HCT116 (cell line): ENCODE results near the gene CSNK2B. TPM values are rescaled to one million over a fixed set of nuclear protein-coding genes. Genes with fewer than 3 reads are reported as not detected.

Experiments
- ATAC-seq: fragments of 200-7000 bp; cut with Tn5 transposase; 2 replicates; pipeline ENCODE4 v1.9.1; 2020; ENCODE audit warnings: mild to moderate bottlenecking, moderate library complexity
- BruUV-seq: library from RNA; stranded (reverse); fragments of 400-500 nt; replicated peaks from 2 replicates; lab custom pipeline; 2021; lab: Mats Ljungman, UMichigan
- CTCF ChIA-PET: fragments of 300-600 bp; sonication (Branson Sonifier 250); formaldehyde crosslinking; loops from one replicate; lab custom pipeline; 2021; ENCODE audit warnings: antibody characterized with exemption; lab: Charles Lee
- POLR2A ChIA-PET: fragments of 300-600, 350-600 bp; sonication (Branson Sonifier 250); formaldehyde crosslinking; loops from one replicate; lab custom pipeline; 2021; ENCODE audit warnings: antibody characterized with exemption; lab: Charles Lee
- RAD21 ChIA-PET, 2 experiments: fragments of 300-600 bp; sonication (Branson Sonifier 250); formaldehyde crosslinking; loops; one replicate each; lab custom pipeline; 2023; ENCODE audit warnings: low total read pairs in 2 of 2; ENCODE audit not compliant: uncharacterized antibody in 2 of 2, unreplicated experiment in 2 of 2, low non-redundant PET in 1 of 2; lab: Charles Lee
- DNase-seq: peaks from one replicate; pipeline ENCODE4 v3.0.0-alpha.2; 2010; ENCODE audit warnings: low read depth, low spot score
- H2AFZ ChIP-seq: fragments of 200-600 bp; shearing (Covaris generic), sonication (generic); 2 replicates; pipeline ENCODE4 v1.6.1; 2017; ENCODE audit warnings: low read depth, mixed run types, mixed read lengths, antibody characterized with exemption, low read length; ENCODE audit not compliant: poor library complexity, severe bottlenecking
- H3K27ac ChIP-seq: 2 replicates; pipeline ENCODE4 v1.5.1; 2012; ENCODE audit warnings: low read depth, low read length
- H3K27me3 ChIP-seq: fragments of 200-600 bp; sonication (generic); 2 replicates; pipeline ENCODE4 v1.6.1; 2016; ENCODE audit warnings: mixed run types, low read length, mixed read lengths; ENCODE audit not compliant: insufficient read depth
- H3K36me3 ChIP-seq, 2 experiments: fragments of 200-500 bp in 1 of 2; fragments of 200-600 bp in 1 of 2; sonication (Bioruptor generic) in 1 of 2; sonication (generic) in 1 of 2; 2 replicates each; pipeline versions ENCODE4 v1.5.1 to v1.6.1; 2014 to 2016; ENCODE audit warnings: low read length in 2 of 2, inconsistent platforms in 1 of 2, mixed read lengths in 1 of 2, mixed run types in 1 of 2; ENCODE audit not compliant: insufficient read depth in 2 of 2, control insufficient read depth in 1 of 2
- H3K4me1 ChIP-seq, 2 experiments: fragments of 200-600 bp in 1 of 2; sonication (generic) in 1 of 2; 2 replicates each; pipeline versions ENCODE4 v1.5.1 to v1.6.1; 2012 to 2017; ENCODE audit warnings: low read length in 2 of 2, inconsistent platforms in 1 of 2, mild to moderate bottlenecking in 1 of 2, mixed read lengths in 1 of 2, mixed run types in 1 of 2, moderate library complexity in 1 of 2; ENCODE audit not compliant: insufficient read depth in 2 of 2, control insufficient read depth in 1 of 2
- H3K4me2 ChIP-seq: fragments of 200-600 bp; sonication (generic); 2 replicates; pipeline ENCODE4 v1.6.1; 2017; ENCODE audit warnings: mixed run types, low read length, mixed read lengths
- H3K4me3 ChIP-seq, 2 experiments: fragments of 200-600 bp in 1 of 2; sonication (generic) in 1 of 2; replicated peaks in 1 of 2; 2 replicates each; pipeline ENCODE4 v1.5.1; 2011 to 2016; ENCODE audit warnings: low read length in 2 of 2, control low read depth in 1 of 2, low read depth in 1 of 2, mild to moderate bottlenecking in 1 of 2, mixed read lengths in 1 of 2, mixed run types in 1 of 2
- H3K79me2 ChIP-seq: fragments of 200-600 bp; sonication (generic); 2 replicates; pipeline ENCODE4 v1.6.1; 2017; ENCODE audit warnings: mild to moderate bottlenecking, mixed run types, low read length, moderate library complexity, mixed read lengths; ENCODE audit not compliant: insufficient read depth
- H3K9ac ChIP-seq: fragments of 200-600 bp; sonication (generic); 2 replicates; pipeline ENCODE4 v1.6.1; 2016; ENCODE audit warnings: low read length, mixed read lengths
- H3K9me2 ChIP-seq: fragments of 200-600 bp; sonication (generic), shearing (Covaris generic); 2 replicates; pipeline ENCODE4 v1.6.1; 2017; ENCODE audit warnings: mixed run types, mild to moderate bottlenecking, moderate library complexity; ENCODE audit not compliant: insufficient read depth
- H3K9me3 ChIP-seq, 2 experiments: fragments of 200-500 bp in 1 of 2; fragments of 200-600 bp in 1 of 2; sonication (Bioruptor generic) in 1 of 2; sonication (generic) in 1 of 2; 2 replicates each; pipeline ENCODE4 v1.6.1; 2014 to 2017; ENCODE audit warnings: low read length in 2 of 2, mixed read lengths in 2 of 2, inconsistent platforms in 1 of 2, low read depth in 1 of 2, mild to moderate bottlenecking in 1 of 2, mixed run types in 1 of 2, moderate library complexity in 1 of 2; ENCODE audit not compliant: control insufficient read depth in 1 of 2, insufficient read depth in 1 of 2
- H4K20me1 ChIP-seq: fragments of 200-600 bp; sonication (generic), shearing (Covaris generic); 2 replicates; pipeline ENCODE4 v1.6.1; 2017; ENCODE audit warnings: mixed run types, mild to moderate bottlenecking, moderate library complexity; ENCODE audit not compliant: insufficient read depth
- CBX3 ChIP-seq: IDR thresholded peaks from 2 replicates; pipeline ENCODE4 v1.6.1; 2012; ENCODE audit warnings: low read depth
- EGR1 ChIP-seq: IDR thresholded peaks from 2 replicates; pipeline ENCODE4 v1.6.1; 2012; ENCODE audit warnings: low read depth
- ELF1 ChIP-seq: IDR thresholded peaks from 2 replicates; pipeline ENCODE4 v1.6.1; 2012; ENCODE audit warnings: low read depth, borderline replicate concordance
- EZH2phosphoT487 ChIP-seq: fragments of 200-600 bp; IDR thresholded peaks from 2 replicates; pipeline ENCODE4 v1.6.1; 2018; ENCODE audit warnings: antibody characterized with exemption, borderline replicate concordance
- JUND ChIP-seq: IDR thresholded peaks from 2 replicates; pipeline ENCODE4 v1.6.1; 2012
- POLR2A ChIP-seq: IDR thresholded peaks from 2 replicates; pipeline ENCODE4 v1.7.0; 2011; ENCODE audit warnings: borderline replicate concordance; ENCODE audit not compliant: insufficient read depth, insufficient read length; ENCODE audit errors: extremely low read depth
- POLR2AphosphoS5 ChIP-seq: IDR thresholded peaks from 2 replicates; pipeline ENCODE4 v1.6.1; 2011; ENCODE audit warnings: mild to moderate bottlenecking, low read depth, low read length, moderate library complexity
- SIN3A ChIP-seq: IDR thresholded peaks from 2 replicates; pipeline ENCODE4 v1.6.1; 2012; ENCODE audit warnings: low read depth
- SRF ChIP-seq: IDR thresholded peaks from 2 replicates; pipeline ENCODE4 v1.6.1; 2012; ENCODE audit warnings: low read depth
- TCF7L2 ChIP-seq: IDR thresholded peaks from 2 replicates; pipeline ENCODE4 v1.7.0; 2011; ENCODE audit warnings: borderline replicate concordance, inconsistent platforms; ENCODE audit not compliant: insufficient read depth, insufficient read length; ENCODE audit errors: extremely low read depth
- YY1 ChIP-seq: IDR thresholded peaks from 2 replicates; pipeline ENCODE4 v1.6.1; 2011; ENCODE audit warnings: low read length, low read depth, moderate library complexity, mild to moderate bottlenecking; ENCODE audit not compliant: insufficient replicate concordance; ENCODE audit errors: extremely low read depth
- ZNF274 ChIP-seq: fragments of 200-500 bp; sonication (Bioruptor generic); IDR thresholded peaks from 2 replicates; pipeline ENCODE4 v1.6.1; 2014; ENCODE audit warnings: mild to moderate bottlenecking, low read depth, low read length, inconsistent platforms
- intact Hi-C: fragments of 100-400 bp; cut with micrococcal nuclease; formaldehyde crosslinking; loops from 2 replicates; pipeline ENCODE4 v1.10.0; 2022
- total RNA-seq: library from RNA; stranded (reverse); gene quantifications from one replicate; pipeline ENCODE4 v1.2.1, GENCODE V29; 2021; ENCODE audit not compliant: unreplicated experiment
- TF ChIP-seq, protein P1 (sequence below): IDR thresholded peaks from 2 replicates; pipeline ENCODE4 v1.6.1; 2012
- TF ChIP-seq, protein P2 (sequence below): IDR thresholded peaks from 2 replicates; pipeline ENCODE4 v1.6.1; 2012; ENCODE audit warnings: low read depth
- TF ChIP-seq, protein P3 (sequence below): IDR thresholded peaks from 2 replicates; pipeline ENCODE4 v1.6.1; 2011; ENCODE audit warnings: mild to moderate bottlenecking, low read length, moderate library complexity; ENCODE audit not compliant: insufficient replicate concordance; ENCODE audit errors: extremely low read depth
- TF ChIP-seq, protein P4 (sequence below), 3 experiments: fragments of 200-600 bp in 1 of 3; sonication (generic) in 1 of 3; IDR thresholded peaks in 2 of 3; conservative IDR thresholded peaks in 1 of 3; 2 replicates each; pipeline ENCODE4 v1.5.1; 2012 to 2017; ENCODE audit warnings: low read depth in 2 of 3, low read length in 2 of 3, antibody characterized with exemption in 1 of 3, borderline replicate concordance in 1 of 3, control low read depth in 1 of 3, mild to moderate bottlenecking in 1 of 3, mixed read lengths in 1 of 3, mixed run types in 1 of 3, moderate library complexity in 1 of 3; ENCODE audit not compliant: insufficient read depth in 1 of 3

Gene CSNK2B
- total RNA-seq, 1 experiment from 2014 or later = 210 TPM

DNA sequence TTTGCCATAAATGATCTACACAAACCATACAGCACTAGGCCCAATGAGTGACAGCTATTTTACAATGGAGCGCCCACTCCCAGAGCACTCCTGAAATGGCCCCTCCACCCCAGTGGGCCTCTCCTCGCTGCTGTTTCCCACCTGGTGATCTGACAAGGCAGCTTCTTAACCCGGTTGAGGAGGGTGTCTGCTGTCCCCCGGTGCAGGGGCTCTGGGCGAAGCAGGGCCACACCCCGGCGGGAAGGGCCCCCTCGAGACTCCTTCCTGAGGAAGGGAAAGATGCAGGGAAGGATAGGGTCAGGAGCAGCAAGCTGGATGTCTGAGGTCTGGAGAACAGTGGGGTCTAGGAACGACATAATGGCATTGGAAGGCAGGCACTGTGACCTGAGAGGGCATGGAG is 27.0 kb downstream of the CSNK2B start:
- Histone ChIP-seq H3K9ac (no peak overlapping the region), H3K9me3 (no peaks in the 10 kb centered on the region), H3K9me2 (no peaks in the 10 kb centered on the region), H3K79me2 (no peaks in the 10 kb centered on the region), H3K4me2 (no peak overlapping the region), H3K4me3 (no peak overlapping the region), H2AFZ (no peak overlapping the region), H3K4me1 (peaks cover 11 to 16% of the 10 kb centered on the region in 2 experiments), H3K27ac (no peak overlapping the region), H3K36me3 (peaks cover 20 to 21% of the 10 kb centered on the region in 2 experiments; a peak in 3 of 4 replicates), H3K27me3 (no peaks in the 10 kb centered on the region), H4K20me1 (no peaks in the 10 kb centered on the region)
- intact Hi-C loops = no loop called here
- ChIA-PET POLR2A (no interaction called here), RAD21 (no interaction called here), CTCF (no interaction called here)
- DNase-seq (no peak), ATAC-seq (no peak)
- BruUV-seq = no TSS peak
- no peak for TF ChIP-seq ZNF274
- TF ChIP-seq EGR1 = no peak
- TF ChIP-seq SIN3A = no peak
- TF ChIP-seq YY1 = no peak
- TF ChIP-seq JUND = no peak
- no peak for TF ChIP-seq TCF7L2
- no peak for TF ChIP-seq POLR2AphosphoS5
- TF ChIP-seq CBX3 = no peak
- TF ChIP-seq SRF = no peak
- TF ChIP-seq ELF1 = no peak
- TF ChIP-seq, protein P1, sequence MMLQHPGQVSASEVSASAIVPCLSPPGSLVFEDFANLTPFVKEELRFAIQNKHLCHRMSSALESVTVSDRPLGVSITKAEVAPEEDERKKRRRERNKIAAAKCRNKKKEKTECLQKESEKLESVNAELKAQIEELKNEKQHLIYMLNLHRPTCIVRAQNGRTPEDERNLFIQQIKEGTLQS = no peak
- no peak for TF ChIP-seq EZH2phosphoT487
- TF ChIP-seq, protein P2, sequence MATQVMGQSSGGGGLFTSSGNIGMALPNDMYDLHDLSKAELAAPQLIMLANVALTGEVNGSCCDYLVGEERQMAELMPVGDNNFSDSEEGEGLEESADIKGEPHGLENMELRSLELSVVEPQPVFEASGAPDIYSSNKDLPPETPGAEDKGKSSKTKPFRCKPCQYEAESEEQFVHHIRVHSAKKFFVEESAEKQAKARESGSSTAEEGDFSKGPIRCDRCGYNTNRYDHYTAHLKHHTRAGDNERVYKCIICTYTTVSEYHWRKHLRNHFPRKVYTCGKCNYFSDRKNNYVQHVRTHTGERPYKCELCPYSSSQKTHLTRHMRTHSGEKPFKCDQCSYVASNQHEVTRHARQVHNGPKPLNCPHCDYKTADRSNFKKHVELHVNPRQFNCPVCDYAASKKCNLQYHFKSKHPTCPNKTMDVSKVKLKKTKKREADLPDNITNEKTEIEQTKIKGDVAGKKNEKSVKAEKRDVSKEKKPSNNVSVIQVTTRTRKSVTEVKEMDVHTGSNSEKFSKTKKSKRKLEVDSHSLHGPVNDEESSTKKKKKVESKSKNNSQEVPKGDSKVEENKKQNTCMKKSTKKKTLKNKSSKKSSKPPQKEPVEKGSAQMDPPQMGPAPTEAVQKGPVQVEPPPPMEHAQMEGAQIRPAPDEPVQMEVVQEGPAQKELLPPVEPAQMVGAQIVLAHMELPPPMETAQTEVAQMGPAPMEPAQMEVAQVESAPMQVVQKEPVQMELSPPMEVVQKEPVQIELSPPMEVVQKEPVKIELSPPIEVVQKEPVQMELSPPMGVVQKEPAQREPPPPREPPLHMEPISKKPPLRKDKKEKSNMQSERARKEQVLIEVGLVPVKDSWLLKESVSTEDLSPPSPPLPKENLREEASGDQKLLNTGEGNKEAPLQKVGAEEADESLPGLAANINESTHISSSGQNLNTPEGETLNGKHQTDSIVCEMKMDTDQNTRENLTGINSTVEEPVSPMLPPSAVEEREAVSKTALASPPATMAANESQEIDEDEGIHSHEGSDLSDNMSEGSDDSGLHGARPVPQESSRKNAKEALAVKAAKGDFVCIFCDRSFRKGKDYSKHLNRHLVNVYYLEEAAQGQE = no peak
- TF ChIP-seq, protein P3, sequence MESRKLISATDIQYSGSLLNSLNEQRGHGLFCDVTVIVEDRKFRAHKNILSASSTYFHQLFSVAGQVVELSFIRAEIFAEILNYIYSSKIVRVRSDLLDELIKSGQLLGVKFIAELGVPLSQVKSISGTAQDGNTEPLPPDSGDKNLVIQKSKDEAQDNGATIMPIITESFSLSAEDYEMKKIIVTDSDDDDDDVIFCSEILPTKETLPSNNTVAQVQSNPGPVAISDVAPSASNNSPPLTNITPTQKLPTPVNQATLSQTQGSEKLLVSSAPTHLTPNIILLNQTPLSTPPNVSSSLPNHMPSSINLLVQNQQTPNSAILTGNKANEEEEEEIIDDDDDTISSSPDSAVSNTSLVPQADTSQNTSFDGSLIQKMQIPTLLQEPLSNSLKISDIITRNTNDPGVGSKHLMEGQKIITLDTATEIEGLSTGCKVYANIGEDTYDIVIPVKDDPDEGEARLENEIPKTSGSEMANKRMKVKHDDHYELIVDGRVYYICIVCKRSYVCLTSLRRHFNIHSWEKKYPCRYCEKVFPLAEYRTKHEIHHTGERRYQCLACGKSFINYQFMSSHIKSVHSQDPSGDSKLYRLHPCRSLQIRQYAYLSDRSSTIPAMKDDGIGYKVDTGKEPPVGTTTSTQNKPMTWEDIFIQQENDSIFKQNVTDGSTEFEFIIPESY = no peak
- no peak for TF ChIP-seq POLR2A
- TF ChIP-seq, protein P4, sequence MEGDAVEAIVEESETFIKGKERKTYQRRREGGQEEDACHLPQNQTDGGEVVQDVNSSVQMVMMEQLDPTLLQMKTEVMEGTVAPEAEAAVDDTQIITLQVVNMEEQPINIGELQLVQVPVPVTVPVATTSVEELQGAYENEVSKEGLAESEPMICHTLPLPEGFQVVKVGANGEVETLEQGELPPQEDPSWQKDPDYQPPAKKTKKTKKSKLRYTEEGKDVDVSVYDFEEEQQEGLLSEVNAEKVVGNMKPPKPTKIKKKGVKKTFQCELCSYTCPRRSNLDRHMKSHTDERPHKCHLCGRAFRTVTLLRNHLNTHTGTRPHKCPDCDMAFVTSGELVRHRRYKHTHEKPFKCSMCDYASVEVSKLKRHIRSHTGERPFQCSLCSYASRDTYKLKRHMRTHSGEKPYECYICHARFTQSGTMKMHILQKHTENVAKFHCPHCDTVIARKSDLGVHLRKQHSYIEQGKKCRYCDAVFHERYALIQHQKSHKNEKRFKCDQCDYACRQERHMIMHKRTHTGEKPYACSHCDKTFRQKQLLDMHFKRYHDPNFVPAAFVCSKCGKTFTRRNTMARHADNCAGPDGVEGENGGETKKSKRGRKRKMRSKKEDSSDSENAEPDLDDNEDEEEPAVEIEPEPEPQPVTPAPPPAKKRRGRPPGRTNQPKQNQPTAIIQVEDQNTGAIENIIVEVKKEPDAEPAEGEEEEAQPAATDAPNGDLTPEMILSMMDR (IDR thresholded peaks at IDR 0.05 in 2 of 3, conservative IDR thresholded peaks at IDR 0.05 in 1 of 3; ENCODE audit: borderline replicate concordance in 1 of 3, insufficient read depth in 1 of 3, low read depth in 2 of 3, low read length in 2 of 3) = no peak
